OCI-LY1 (cell line): Measurements from ENCODE around the gene CCDC91.

Experiments used
- CTCF ChIP-seq: fragments of 200-600 bp; sonication (generic), shearing (Covaris generic); IDR thresholded peaks from 2 replicates; pipeline ENCODE4 v1.5.1; 2017; ENCODE audit warnings: mild to moderate bottlenecking, antibody characterized with exemption, low read length, moderate library complexity, mixed read lengths
- EZH2 ChIP-seq: fragments of 200-600 bp; sonication (generic), shearing (Covaris generic); IDR thresholded peaks from 2 replicates; pipeline ENCODE4 v1.8.0; 2017; ENCODE audit warnings: borderline replicate concordance, mixed run types, mild to moderate bottlenecking, antibody characterized with exemption, low read length, moderate library complexity, mixed read lengths

GRCh38 chr12:28459481-28459880 lies 269.2 kb downstream of the CCDC91 start:
- no peak for TF ChIP-seq CTCF
- TF ChIP-seq EZH2 = no peak
